ENCODE results near the gene VAPA.

Gene VAPA, protein sequence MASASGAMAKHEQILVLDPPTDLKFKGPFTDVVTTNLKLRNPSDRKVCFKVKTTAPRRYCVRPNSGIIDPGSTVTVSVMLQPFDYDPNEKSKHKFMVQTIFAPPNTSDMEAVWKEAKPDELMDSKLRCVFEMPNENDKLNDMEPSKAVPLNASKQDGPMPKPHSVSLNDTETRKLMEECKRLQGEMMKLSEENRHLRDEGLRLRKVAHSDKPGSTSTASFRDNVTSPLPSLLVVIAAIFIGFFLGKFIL

DNA sequence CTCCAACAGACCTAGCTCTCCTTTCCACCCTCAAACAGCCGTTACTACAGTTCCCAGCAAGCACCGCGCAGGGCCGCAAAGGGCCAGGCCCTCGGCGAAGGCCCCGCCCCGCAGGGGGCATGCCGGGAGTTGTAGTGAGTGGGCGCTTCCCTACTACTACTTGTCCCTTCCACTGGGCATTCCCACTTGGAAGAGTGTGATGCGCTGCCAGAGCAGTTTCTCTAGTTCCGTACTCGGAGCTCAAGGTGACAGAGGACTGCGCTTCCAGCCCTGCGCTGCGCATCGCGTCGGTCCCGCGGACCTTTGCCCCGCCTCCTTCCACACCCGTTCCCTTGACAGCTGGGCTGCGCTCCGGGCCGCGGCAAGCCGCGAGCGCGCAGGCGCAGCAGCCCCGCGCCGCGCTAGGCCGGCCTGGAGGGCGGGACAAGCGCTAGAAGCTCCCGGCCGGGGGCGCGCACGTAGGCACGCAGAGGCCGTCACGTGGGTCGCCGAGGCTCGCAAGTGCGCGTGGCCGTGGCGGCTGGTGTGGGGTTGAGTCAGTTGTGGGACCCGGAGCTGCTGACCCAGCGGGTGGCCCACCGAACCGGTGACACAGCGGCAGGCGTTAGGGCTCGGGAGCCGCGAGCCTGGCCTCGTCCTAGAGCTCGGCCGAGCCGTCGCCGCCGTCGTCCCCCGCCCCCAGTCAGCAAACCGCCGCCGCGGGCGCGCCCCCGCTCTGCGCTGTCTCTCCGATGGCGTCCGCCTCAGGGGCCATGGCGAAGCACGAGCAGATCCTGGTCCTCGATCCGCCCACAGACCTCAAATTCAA, at the start of gene VAPA:
TSS of gene VAPA (plus strand) at position 491 of the 808 bp plus-strand sequence. CDS start at position 732, 241 bp downstream.
- peak; percentile 94 for DNase-seq

DNA sequence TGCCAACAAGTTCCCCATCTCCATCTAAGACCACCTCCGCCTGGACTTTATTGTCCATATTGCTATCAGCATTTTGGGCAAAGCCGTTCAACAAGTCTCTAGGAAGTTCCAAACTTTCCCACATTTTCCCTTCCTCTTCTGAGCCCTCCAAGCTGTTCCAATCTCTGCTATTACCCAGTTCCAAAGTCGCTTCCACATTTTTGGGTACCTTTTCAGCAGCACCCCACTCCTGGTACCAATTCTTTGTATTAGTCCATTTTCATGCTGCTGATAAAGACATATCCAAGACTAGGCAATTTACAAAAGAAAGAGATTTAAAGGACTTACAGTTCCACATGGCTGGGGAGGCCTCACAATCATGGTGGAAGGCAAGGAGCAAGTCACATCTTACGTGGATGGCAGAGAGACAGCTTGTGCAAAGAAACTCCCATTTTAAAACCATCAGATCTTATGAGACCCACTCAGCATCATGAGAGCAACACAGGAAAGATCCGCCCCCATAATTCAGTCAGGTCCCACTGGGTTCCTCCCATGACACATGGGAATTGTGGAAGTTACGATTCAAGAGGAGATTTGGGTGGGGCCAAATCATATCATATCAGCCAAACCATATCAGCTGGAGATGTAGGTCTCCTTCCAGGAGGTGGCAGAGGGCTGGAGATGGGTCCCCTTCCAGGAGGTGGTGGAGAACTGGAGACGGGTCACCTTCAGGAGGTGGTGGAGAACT, 47.9 kb upstream of the VAPA start:
- DNase-seq = no peak

DNA sequence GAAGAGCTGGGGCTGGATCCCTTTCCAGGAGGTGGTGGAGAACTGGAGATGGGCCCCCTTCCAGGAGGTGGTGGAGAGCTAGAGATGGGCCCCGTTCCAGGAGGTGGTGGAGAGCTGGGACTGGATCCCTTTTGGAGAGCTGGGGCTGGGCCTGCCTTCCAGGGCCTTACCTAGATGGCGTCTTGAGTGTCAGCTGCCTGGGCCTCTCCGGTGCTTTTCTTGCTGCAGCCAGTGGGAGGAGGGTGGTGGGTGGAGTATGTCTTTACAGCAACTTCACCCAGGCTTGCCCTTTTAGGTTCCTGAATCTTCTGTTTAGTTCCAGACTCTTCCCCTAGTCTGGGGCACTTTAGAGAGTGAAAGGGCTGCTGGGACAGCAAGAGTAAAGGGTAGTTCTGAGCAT, 47.2 kb upstream of the VAPA start:
- DNase-seq = no peak

DNA sequence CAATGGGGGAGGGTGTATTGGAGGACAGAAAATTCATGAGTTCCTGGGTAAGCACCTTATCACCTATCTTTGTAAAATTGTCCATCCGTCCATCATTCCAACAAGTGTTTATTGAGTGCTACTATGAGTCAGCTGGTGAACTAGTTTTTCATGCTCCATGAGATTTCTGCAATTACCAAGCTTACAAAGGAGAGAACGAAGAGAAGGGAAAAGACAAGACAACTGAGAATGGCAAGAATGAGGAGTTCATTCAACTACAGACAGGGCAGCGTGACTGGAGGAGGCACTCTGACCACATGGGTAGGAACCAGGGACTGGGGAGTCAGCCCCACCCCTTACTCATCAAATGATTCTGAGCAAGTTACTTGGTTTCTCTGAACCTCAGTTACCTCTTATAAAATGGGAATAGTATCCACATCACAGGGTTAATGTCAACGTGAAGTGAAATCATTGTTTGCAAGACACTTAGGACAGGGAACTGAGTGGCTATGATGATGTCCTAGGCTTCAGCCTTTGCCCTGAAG, 46.7 kb upstream of the VAPA start:
- DNase-seq = no peak

DNA sequence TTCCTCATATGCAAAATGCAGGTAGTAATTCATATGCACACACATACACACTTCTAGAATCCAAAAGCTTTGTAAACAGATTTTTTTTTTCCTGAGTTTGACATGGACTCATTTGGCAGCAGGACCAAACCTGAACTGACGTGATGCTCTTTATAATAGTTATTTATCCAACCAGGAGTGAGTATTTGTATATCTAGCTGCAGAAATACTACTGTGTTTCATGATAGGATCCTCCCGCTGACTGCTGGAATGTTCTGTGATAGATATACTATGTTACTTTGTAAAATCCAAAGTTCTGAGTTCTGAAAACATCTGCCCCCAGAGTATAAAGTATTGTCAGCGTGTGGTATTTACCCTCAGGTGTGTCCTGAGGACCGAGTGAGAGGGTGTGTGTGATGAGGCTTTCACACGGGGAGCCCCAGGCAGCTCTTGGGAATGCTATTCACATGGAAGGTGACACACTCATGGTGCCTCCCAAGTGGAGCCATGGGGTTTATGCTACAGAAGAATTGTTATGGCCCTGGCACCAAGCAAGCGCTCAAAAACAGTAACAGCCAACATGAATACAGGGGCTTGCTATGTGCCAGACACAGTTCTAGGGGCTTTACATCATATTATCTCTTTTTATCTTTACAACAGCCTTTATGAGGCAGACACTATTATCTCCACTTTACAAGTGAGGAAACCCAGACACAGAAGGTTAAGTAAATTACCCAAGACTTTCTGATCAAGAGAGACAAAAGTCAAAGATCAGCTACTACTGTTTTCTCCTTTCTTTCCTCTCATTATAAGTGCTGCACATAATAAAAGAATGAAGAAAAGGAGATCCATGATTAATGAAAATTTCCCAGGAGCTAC, 44.7 kb upstream of the VAPA start:
- DNase-seq = no peak

DNA sequence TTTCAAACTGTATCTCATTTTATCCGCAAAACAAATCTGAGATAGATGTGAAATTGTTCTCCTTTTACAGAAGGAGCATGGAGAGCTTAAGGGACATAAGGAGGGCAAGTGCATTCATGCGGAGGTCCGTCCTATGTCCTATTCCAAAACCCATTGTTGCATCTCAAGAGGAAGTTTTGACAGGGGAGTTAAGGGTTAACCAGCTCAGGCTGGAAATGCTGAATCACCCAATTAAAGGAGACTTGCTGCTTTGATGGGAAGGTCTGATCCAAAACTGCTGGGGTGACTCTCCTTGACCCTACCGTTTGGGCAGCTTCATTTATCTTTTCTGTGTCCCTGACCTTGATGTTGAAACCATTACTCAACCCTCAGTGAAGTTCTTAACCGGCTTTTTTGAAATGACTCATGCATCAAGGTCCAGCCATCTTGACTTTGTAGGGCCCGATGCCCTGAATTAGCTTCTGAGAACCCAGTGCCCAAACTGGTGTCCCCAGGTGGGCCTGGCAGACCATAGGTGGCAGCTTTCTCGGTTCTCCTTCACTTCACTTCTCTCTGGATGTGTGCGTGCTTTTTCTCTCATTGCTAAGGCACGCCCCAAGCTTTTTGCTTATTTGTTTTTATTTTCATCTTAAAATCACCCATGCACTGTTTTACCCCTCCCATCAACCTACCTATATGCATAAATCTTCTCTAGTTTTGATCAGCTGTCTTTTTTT, 43.9 kb upstream of the VAPA start:
- no peak for DNase-seq

DNA sequence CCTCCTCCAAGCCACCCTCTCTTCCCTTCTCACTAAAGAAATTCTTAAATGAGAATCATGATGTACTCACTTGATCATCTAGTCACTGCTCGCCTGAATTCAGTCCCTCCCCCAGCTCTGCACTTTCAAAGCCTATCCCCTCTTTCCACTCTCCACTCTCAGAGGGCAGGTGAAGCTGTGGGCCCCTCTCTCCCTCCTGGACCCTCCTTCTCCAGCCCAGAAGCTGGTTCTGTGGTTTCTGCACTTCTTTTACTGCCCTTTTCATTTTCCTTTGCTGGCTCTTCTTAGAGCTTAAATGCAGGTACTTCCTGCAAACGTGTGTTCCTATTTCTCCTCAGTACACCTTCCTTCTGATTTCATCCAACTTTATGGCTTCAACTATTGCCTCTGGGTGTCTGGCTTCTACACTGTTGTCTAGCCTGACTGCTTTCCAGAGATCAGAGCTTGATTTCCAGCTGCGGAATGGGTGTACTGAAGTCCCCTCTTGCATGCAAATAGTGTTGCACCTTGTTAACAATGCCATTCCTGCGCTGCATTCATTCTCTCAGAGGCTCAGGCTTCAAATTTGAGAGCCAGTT, 43.3 kb upstream of the VAPA start:
- DNase-seq = no peak

DNA sequence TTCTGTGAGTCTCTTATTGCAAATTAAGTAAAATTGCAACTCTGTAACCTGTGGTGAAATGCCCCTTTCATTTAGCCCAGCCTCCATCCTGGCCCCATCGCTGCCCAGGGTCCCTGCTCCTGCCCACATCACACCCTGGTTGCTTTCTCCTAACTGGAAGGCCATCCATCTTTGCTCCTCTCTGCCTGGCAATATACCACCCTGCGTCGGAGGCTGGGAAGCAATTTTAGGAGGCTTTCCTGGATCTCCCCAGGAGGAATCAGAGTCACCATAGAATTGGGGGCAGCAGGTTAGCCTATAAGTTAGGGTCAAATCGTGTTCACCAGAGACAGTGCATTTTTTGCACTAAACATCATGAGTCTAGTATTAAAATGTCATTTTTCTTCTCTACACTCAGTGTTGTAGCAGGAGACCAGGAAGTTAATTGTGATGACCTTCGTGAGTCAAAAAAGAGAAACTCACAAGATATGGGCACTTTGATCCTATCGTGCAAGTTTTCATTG, 42.5 kb upstream of the VAPA start:
- DNase-seq = no peak

DNA sequence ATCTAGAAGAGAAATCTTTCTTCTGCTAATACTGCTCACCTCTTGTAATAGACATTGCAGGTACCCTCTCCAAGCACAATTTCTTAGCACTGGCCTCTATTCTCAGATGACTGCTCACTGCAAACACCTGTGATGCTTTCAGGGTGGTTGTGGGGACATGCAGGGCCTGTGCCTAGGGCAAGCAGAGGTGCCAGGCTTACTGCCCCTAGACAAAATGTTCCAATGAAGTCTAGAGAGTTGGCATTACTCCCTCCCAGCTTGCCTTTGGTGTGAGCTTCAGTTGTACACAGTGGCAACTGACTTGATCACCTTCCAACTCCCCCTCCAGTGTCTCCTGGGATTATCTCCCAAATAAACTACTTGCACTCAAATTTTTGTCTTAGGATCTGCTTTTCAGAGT, 41.0 kb upstream of the VAPA start:
- no peak for DNase-seq

DNA sequence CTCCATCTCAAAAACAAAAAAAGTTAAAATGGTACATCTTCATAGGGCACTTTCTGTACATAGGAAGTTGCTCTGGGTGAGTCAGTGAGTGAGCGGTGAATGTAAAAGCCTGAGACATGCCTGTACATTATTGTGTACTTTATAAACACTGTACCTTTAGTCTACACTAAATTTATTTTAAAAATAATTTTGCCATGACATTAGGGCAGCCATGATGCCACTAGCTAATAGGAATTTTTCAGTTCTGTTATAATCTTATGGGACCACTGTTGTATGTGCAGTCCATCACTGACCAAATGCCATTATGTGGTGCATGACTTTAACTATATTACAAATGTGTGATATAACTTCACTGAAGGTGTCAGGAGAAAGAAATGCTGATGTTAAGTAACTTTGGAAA, 39.1 kb upstream of the VAPA start:
- no peak for DNase-seq

DNA sequence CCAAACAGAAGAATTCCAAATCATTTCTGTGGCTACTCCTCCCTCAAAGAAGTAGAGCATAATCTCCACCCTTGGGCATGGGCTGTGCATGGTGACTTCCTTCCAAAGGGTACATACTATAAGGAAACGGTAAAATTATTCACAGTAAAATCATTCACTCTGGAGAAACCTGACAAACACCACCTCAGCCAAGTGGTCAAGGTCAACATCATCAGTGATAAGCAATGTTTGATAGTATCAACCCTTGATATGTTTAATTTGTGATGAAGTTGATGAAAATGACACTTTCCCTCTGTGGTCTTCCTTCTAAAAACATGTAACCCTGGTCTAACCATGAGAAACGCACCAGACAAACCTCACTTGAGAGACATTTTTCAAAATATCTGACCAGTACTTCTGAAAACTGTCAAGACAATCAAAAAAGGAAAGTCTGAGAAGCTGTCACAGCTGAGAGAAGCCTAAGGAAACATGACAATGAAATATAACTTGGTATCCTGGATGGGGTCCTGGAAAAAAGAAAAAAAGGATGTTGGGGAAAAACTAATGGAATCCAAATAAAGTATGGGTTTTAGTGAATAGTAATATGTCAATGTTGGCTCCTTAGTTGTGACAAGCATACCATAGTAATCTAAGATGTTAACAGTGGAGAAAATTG, 37.5 kb upstream of the VAPA start:
- no peak for DNase-seq

DNA sequence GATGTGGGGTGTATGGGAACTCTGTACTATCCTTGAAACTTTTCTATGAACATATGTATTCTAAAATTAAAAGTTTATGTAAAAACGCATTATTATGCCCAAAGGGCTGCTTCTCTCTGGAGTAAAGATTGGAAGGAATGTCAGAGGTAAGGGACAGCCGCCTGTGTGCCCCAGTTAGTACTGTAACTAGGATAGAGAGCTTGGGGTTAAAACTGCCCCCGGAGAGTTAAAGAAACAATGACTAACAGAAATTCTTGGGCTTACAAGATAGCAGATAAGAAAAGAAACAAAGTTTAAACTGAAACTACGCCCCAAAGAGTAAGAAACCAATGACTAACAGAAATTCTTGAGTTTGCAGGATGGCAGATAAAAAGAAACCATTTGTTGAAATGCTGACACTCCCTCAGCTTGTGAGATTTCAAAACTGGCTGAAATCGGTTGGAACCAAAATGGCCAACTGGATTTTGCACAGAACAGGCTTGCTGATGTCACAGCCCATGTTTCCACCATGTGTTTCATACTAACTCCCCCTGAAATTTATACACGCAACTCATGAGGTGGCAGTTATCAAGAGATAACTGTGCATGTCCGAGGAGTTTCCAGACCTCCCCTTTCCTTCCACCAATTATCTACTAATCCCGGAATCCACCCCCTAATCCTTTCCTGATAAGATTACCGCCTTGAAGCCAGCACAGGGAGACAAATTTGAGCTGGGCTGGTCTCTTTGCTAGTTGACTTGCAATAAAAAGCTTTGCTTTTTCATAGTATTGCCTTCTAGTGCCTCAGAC, 36.8 kb upstream of the VAPA start:
- DNase-seq = peak; percentile 14

DNA sequence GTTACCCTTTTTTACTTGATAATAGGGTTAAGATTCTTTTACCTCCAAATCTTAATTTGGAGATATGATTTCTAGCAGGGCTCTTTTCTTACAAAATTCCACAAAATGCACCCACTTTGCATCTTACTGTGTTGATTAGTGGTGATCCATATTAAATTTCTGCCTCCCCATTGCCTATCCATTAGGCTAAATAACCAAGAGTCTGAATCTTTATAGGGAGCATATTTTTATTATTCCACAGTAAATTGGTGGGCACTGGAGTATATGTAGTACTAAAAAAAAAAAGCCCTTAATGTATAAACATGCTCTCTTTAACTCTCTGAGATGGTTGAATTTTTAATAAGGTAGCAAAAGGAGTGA, 36.2 kb upstream of the VAPA start:
- DNase-seq = no peak

DNA sequence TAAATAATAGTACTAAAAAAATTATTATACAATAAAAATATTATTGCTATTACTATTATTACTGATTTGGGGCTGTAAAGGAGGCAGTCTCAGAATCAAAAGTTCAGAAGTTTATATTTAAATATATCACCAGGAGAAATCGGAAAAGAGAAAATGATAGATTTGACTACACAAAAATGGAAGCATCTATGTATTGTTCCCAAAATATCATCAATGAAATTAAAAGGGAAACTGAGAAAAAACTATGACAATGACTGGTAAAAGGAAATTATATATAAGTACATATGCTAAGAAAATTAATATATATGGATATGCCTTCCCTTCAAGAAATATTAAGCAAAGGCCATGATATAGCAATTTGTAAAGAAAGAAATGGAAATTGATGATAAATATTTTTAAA, 35.7 kb upstream of the VAPA start:
- no peak for DNase-seq

DNA sequence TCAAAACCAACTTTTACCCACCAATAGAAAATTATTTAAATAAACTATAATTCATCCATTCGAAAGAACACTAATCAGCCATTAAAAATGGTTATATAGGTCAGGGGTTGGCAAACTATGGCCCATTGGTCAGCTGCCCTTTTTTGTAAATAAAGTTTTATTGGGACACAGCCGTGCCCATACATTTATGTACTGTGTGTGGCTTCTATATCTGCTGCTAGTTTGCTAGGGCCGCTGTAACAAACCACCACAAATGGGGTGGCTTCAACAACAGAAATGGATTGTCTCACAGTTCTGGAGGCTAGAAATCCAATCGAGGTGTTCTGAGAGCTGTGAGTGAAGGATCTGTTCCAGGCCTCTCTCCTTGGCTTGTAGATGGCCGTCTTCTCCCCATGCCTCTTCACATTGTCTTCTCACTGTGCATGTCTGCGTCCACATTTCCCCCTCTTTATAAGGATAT, 35.0 kb upstream of the VAPA start:
- DNase-seq = no peak

DNA sequence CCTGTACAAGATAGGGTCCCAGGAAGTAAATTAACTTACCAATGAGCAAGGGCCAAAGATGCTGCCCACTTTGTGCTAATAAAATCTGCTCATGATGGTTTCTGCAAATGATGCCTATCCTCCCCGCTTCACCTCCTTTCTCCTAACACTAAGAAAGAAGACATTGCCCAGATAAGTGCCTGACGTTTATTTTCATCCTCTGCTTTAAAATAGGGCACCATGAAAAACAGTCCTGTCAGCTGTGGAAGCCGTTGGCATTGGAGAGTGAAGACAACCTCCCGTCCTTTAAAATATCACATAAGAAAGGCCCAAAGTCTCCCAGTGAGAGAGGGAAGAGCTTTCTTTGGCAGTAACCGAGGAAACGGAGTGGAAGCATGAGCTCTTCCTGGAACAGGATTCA, 29.7 kb upstream of the VAPA start:
- DNase-seq = no peak

DNA sequence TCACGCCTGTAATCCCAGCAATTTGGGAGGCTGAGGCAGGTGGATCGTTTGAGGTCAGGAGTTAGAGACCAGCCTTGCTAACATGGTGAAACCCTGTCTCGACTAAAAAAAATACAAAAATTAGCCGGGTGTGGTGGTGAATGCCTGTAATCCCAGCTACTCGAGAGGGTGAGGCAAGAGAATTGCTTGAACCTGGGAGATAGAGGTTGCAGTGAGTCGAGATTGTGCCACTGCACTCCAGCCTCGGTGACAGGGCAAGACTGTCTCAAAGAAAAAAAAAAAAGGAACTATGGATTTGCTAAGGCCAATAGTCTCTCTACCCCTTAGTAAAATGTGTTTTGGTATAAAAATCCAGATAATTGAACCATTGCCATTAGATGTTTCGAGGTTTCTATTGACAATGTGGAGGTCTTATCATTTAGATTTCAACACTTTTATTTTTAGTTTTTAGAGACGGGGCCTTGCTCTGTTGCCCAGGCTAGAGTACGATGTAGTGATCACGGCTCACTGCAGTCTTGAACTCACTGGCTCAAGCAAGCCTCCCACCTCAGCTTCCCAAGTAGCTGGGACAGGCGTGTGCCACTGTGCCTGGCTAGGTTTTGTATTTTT, 29.2 kb upstream of the VAPA start:
- DNase-seq = no peak

DNA sequence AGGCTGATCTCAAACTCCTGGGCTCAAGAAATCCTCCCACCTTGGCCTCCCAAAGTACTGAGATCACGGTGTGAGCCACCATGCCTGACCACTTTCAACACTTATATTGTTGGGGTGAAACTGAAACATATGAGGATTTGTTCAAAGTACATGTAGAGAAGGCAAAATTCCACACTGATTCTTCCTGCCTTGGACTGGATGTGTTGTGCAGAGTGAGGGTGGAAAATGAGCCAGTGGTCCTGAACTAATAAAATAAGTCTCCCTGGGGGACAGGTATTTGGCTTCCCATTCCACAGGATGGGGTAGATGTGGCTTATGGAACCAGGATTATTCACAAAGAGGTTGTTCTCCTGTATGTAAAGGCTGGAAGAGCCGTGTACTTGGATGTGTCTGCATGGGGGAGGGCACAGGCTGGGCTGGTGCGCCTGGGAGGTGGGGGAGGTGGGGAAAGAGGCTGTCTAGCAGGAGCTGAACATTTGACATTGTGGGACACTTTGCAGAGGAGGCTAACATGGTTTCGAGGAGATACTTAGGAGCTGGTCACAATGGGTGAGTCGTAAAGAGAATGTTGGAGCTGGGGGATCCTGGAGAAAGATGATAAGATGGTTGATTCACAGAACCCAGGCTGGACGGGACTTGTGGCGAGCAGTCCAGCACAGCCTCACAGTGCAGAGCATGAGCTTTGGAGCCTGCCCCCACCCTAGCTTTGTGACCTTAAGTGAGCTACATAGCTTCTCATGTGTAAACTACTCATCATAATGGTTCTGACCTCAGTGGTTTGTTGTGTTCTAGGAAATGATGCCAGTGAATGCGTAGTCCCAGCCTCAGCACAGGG, 28.4 kb upstream of the VAPA start, which contains the start of gene TXNDC2:
TSS of gene TXNDC2 (plus strand) at position 804 of the 835 bp plus-strand sequence. CDS start 708 bp downstream, outside the sequence.
- no peak for DNase-seq

DNA sequence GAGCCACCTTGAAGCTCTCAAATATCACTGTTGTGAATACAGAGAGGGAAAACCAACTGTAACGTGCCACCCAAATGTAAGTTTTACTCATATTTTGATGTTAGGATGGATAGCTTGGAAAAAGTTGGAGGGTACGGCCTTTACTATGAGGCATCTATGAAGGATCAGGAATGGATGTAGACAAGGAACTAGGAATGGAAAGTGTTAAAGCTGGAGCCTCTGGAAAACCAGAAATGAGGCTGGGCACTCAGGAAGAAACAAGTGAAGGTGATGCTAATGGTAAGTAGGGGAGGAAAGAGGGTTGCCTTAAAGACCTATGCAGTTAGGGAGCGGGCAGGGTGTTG, 27.8 kb upstream of the VAPA start:
- DNase-seq = no peak

Measured in stimulated activated CD4-positive, alpha-beta T cell treated with anti-CD3 and anti-CD28 coated beads, Interleukin-15, amount 100 ng/mL, for 24 hours (primary cell).